GM12892 (cell line): ENCODE measurements around the gene AURKAIP1.
A peak's percentile ranks its signal among the peaks of the same experiment; 100 is the strongest.

Source experiments
- DNase-seq: peaks from one replicate; pipeline ENCODE4 v3.0.0; 2011; ENCODE audit not compliant: insufficient read length
- FAIRE-seq: peaks from 2 replicates; lab custom pipeline; 2011; peaks lifted over from hg19 to GRCh38; lab: Jason Lieb, UNC
- POLR2A ChIP-seq: IDR thresholded peaks from 2 replicates; pipeline ENCODE4 v1.6.1; 2011; ENCODE audit warnings: low read depth, low read length, control low read depth
- POLR2AphosphoS5 ChIP-seq: IDR thresholded peaks from 2 replicates; pipeline ENCODE4 v1.6.1; 2011; ENCODE audit warnings: low read depth, low read length, control low read depth
- TAF1 ChIP-seq: IDR thresholded peaks from 2 replicates; pipeline ENCODE4 v1.6.1; 2011; ENCODE audit warnings: low read depth, mild to moderate bottlenecking, control low read depth, low read length, borderline replicate concordance

Gene AURKAIP1

GRCh38 chr1:1401457-1402010, 26.5 kb upstream of the AURKAIP1 start:
- FAIRE-seq (no peak), DNase-seq (no peak)
- no peak for TF ChIP-seq TAF1
- TF ChIP-seq POLR2AphosphoS5, result peak; percentile 71
- no peak; the same call in 1 of the 2 replicates for TF ChIP-seq POLR2A

- TF ChIP-seq POLR2AphosphoS5 (no peak), TAF1 (no peak), POLR2A (no peak; the same call in 1 of the 2 replicates)
- FAIRE-seq (no peak), DNase-seq (no peak)
Observed at GRCh38 chr1:1400576-1401456, 25.8 kb upstream of the AURKAIP1 start.

- no peak for TF ChIP-seq TAF1
- peak; percentile 72 for TF ChIP-seq POLR2A
- TF ChIP-seq POLR2AphosphoS5, result no peak; the same call in 1 of the 2 replicates
- DNase-seq, result no peak
- FAIRE-seq, result no peak
Observed at GRCh38 chr1:1399872-1400575, 25.0 kb upstream of the AURKAIP1 start.

- peak; percentile 98 for DNase-seq
- FAIRE-seq, result peak; percentile 96
- TF ChIP-seq POLR2A, result peak; percentile 90
- peak; percentile 27; the same call in 1 of the 2 replicates for TF ChIP-seq TAF1
- TF ChIP-seq POLR2AphosphoS5, result peak; percentile 83
Observed at GRCh38 chr1:1399187-1399871, 24.3 kb upstream of the AURKAIP1 start, which contains the start of gene CCNL2. Gene CCNL2, minus strand, starts transcription at chr1:1399335. Its CDS starts 29 bp downstream, at chr1:1399306.

DNA sequence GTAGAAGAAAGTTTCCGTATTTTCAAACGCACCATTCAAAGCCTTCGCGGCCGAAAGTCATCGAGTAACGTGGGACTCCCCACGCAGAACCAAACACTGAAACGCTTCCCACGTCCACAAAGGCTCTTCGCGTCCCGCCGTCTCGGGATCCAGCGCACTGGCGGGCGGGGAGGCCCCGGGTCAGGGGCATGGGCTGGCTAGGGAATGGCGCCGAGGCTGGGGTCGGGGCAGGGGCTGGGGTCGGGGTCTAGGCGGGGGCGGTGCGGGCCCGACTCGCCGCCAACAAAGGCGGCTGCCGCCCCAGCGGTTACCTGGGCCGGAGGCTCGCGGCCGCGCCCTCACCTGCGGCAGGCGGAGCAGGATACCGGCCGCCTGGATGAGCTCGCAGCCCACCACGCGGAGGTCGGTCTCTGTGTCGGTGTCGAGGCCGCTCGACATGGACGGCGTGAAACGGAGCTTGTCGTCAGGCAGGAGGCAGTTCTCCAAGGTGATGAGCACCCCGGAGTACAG, 23.7 kb upstream of the AURKAIP1 start:
- DNase-seq (no peak), FAIRE-seq (no peak)
- TF ChIP-seq POLR2AphosphoS5 (peak; percentile 53; the same call in 1 of the 2 replicates), TAF1 (no peak), POLR2A (no peak)

DNA sequence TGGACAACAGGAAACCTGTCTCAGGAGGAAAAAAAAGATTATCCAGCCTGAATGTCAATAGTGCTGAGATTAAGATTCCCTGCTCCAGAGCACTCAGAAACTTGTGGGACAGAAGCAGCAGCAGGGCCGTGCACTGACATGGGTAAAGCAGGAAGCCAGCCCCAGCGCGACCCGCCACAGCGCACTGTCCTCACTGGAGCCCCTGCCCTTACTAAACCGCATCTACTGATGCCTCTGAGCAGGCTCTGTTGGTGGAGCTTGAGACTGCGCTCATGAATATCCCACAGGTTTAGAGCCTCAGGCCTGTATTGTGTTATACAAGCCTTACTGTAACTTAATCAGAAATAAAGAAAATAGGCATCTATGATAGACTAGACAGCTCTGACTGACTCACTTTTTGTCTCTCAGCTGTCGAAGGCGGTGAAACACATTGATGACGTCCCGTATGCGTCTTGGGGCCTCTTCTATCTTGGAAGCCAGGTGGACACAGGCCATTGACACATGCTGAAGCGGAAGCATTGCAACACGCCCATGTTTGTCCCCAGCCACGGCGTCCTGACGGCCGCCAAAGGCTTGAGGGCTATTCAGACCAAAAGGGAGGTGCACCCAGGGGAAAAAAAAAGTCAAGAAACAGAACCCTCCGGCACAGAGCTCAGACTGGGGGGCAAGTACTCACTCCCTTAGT, 23.0 kb upstream of the AURKAIP1 start:
- DNase-seq (no peak), FAIRE-seq (no peak)
- TF ChIP-seq TAF1, result no peak
- TF ChIP-seq POLR2AphosphoS5, result no peak

DNA sequence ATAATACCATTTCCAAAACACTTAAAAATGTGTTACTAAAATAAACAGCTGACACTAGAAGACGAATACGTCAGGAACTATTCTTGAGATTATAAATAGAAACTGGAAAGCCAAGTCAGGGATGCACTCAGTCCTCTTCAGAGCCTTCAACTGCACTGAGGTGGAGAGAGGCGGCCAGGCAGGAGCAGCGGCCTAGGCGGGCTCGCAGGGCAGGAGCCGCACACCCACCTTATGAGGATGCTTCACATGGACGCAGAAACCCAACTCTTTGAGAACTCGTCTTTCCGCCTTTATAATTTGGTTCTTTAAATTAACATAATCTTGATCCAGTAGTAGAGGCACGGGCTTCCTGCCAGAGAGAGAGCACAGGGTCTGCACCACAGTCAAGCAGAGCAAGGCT, 20.2 kb upstream of the AURKAIP1 start:
- FAIRE-seq (no peak), DNase-seq (no peak)
- TF ChIP-seq TAF1 (no peak), POLR2AphosphoS5 (no peak), POLR2A (no peak)

DNA sequence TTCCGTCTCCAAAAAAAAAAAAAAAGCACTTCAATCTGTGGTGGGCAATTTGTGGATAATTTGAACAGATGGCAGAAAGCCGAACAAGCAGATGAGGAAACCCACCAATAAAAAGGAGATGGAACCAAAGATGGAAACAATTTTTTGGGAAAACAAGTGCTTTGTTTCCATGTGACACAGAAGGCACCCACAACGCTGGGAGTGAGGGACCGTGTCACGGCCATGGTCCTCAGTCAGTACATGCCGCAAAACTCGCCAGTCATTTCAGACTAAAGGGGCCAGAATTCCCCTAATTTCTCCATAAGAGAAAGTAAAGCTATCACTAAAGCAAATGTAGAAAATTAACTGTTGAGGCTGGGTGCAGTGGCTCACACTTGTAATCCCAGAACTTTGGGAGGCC, 19.1 kb upstream of the AURKAIP1 start:
- FAIRE-seq (no peak), DNase-seq (no peak)
- TF ChIP-seq TAF1, result no peak
- TF ChIP-seq POLR2A, result no peak
- no peak for TF ChIP-seq POLR2AphosphoS5

DNA sequence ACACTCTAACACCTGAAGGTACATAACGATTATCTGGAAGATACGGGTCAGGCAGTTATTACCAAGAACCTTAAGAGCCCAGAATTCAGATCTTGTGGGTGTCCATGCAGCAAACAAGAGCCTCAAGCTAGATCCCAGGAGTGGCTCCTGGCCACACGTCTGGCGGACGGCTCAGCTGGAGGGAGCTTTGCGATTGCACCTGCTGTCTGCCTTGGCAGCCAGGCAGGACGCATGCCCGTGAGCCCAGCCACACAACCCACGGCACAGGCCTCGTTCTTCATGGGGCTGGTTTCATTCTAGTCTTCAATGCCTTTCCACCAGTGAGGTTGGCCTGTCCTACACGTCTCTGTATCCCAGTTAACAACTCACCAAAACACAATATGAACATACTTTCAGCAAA, 18.4 kb upstream of the AURKAIP1 start:
- TF ChIP-seq POLR2AphosphoS5 (no peak), POLR2A (peak; percentile 34)
- FAIRE-seq, result no peak

GRCh38 chr1:1393014-1393413, 18.0 kb upstream of the AURKAIP1 start:
- FAIRE-seq, result no peak
- DNase-seq, result no peak
- TF ChIP-seq POLR2A, result no peak
- no peak for TF ChIP-seq POLR2AphosphoS5
- no peak for TF ChIP-seq TAF1

More for the DNA sequence above, 18.4 kb upstream of the AURKAIP1 start:
- DNase-seq, result no peak

- FAIRE-seq (no peak), DNase-seq (no peak)
Observed at GRCh38 chr1:1391225-1391624, 16.2 kb upstream of the AURKAIP1 start.

More at GRCh38 chr1:1391225-1391624, 16.2 kb upstream of the AURKAIP1 start:
- TF ChIP-seq TAF1, result no peak
- TF ChIP-seq POLR2AphosphoS5, result no peak
- TF ChIP-seq POLR2A, result no peak
